ENCODE data around the gene BYSL. TPM values are rescaled to one million over a fixed set of nuclear protein-coding genes. Genes with fewer than 3 reads are reported as not detected.

The BYSL gene
- polyA plus RNA-seq, 1 experiment = 28.5 TPM

DNA sequence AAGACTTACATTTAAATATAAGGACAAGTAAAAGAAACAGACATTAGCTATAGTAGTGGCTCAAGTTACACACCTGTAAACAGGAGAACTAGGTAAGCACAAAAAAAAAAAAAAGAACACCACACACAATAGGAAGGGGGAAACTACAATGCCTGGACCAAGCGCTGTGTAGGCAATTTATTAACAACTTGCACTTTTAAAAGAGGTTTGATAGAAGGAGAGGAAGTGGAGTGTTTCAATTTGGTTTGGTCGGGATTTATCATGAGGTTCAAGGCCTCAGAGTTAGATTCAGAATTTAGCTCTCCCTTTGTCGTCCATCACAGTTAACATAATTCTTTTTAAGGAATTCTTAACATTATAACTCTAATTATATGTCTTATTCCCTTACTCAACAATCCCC, 25.0 kb upstream of the BYSL start:
- H3K27me3 ChIP-seq (ENCODE audit: control insufficient read depth, insufficient read depth, low read length) = no peaks in the 10 kb centered on the region
- CTCF ChIA-PET = interaction anchor here (1.7 kb wide), 1 partner anchor 49 kb away, joined by 3 read pairs; no protein-coding TSS in a partner anchor

DNA sequence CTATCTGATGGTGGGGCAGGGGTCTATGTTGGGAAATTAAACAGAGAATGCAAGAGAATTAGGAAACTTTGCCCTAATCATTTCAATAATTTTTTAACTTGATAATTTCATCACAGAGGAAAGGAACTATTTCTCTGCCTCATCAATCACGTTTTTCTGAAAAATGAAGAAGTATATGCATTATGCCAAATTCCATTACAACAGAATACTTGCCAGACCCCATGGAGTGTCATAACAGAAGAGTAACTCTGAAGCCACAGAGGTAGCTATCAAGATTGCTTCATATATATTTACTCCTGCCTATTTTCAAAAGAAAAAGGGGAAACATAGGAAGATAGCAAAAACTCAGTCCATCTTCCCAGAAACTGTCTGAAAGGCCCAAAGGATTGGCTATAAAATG, 20.4 kb upstream of the BYSL start:
- CTCF ChIA-PET = interaction anchor here (1.4 kb wide), 1 partner anchor 20 kb away, joined by 5 read pairs; the partner anchor contains the start of genes BYSL and MED20
- TF ChIP-seq, protein P1, sequence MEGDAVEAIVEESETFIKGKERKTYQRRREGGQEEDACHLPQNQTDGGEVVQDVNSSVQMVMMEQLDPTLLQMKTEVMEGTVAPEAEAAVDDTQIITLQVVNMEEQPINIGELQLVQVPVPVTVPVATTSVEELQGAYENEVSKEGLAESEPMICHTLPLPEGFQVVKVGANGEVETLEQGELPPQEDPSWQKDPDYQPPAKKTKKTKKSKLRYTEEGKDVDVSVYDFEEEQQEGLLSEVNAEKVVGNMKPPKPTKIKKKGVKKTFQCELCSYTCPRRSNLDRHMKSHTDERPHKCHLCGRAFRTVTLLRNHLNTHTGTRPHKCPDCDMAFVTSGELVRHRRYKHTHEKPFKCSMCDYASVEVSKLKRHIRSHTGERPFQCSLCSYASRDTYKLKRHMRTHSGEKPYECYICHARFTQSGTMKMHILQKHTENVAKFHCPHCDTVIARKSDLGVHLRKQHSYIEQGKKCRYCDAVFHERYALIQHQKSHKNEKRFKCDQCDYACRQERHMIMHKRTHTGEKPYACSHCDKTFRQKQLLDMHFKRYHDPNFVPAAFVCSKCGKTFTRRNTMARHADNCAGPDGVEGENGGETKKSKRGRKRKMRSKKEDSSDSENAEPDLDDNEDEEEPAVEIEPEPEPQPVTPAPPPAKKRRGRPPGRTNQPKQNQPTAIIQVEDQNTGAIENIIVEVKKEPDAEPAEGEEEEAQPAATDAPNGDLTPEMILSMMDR (IDR thresholded peaks at IDR 0.05; ENCODE audit: insufficient read depth, low read depth, low read length) = no peak
- H3K27me3 ChIP-seq (ENCODE audit: control insufficient read depth, insufficient read depth, low read length) = no peaks in the 10 kb centered on the region

More for the DNA sequence above, 25.0 kb upstream of the BYSL start:
- DNase-seq (ENCODE audit: low read depth) = no peak
- TF ChIP-seq, protein P1 (IDR thresholded peaks at IDR 0.05; ENCODE audit: insufficient read depth, low read depth, low read length) = no peak
- H3K4me3 ChIP-seq (ENCODE audit: low read depth, low read length) = peak overlapping the region; percentile 65
- peaks cover 2% of the 10 kb centered on the region; the same call in 1 of the 2 replicates for H3K36me3 ChIP-seq (ENCODE audit: control insufficient read depth, insufficient read depth, low read length)
- POLR2A ChIA-PET = no interaction called here

DNA sequence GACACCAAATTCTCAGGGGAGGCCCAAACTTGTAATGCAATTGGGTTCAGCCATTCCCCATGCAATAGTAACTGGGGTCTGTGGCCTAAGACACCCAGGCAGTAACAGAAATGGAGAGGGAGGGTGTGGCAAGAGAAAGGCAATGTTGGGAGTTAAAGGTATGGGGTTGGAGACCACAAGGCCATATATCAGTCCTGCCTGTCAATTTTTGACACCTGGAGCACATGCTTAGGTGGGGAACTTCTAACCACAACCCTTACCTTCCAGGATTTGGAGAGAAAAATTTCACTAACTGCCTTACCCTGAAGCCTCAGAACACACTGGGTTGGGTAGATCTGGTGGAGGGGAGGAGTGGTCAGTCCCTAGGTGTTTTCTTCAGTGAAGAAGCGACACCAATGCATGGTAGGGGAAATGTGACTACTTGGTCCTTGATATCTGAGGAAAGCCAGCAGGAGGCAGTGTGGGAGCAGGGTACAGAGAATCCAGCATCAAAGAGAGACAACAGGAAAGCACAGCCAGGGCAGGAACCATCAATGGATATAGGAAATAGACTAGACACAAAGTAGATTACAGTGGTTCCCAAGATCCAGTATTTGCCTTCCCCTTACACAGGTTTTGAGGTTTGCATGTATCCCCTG, 19.3 kb upstream of the BYSL start:
- TF ChIP-seq, protein P1 (IDR thresholded peaks at IDR 0.05; ENCODE audit: insufficient read depth, low read depth, low read length) = 0 out of 2 replicates have a peak, but pooled peaks have one; percentile 18
- CTCF ChIA-PET = interaction anchor here (0.9 to 1.0 kb wide), 2 partner anchors 29 to 143 kb away, joined by 3 to 4 read pairs; no protein-coding TSS in a partner anchor
- no peak for DNase-seq (ENCODE audit: low read depth)
- peaks cover 8% of the 10 kb centered on the region for H3K36me3 ChIP-seq (ENCODE audit: control insufficient read depth, insufficient read depth, low read length)
- H3K27me3 ChIP-seq (ENCODE audit: control insufficient read depth, insufficient read depth, low read length) = no peaks in the 10 kb centered on the region
- POLR2A ChIA-PET = no interaction called here
- no peak overlapping the region for H3K4me3 ChIP-seq (ENCODE audit: low read depth, low read length)

More for the DNA sequence above, 20.4 kb upstream of the BYSL start:
- Histone ChIP-seq H3K4me3 (ENCODE audit: low read depth, low read length) (no peak overlapping the region), H3K36me3 (ENCODE audit: control insufficient read depth, insufficient read depth, low read length) (peaks cover 3% of the 10 kb centered on the region; the same call in 1 of the 2 replicates)
- DNase-seq (ENCODE audit: low read depth) = no peak
- POLR2A ChIA-PET = no interaction called here

DNA sequence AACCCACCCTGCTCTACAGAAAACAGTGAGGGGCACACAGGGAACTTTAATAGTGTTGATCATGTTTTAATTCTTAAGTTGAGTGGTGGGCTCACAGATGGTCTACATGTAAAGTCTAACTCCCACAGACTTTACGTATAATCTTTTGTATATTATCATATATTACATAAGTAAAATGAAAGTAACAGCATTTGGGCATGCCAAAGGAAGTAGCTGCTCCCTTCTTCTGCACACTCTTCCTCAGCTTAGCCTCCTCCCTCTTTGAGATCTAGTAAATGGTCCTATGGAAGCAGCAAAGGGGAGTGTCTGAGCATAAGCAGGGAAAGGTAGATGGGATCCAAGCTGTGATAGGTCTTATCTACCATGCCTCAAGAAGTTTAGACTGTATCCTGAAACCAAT, 11.6 kb upstream of the BYSL start:
- no peak for DNase-seq (ENCODE audit: low read depth)
- Histone ChIP-seq H3K4me3 (ENCODE audit: low read depth, low read length) (no peak overlapping the region), H3K36me3 (ENCODE audit: control insufficient read depth, insufficient read depth, low read length) (peaks cover 16% of the 10 kb centered on the region), H3K27me3 (ENCODE audit: control insufficient read depth, insufficient read depth, low read length) (no peaks in the 10 kb centered on the region)
- ChIA-PET POLR2A (interaction anchor here (0.5 kb wide), 1 partner anchor 17 kb away, joined by 3 read pairs; no protein-coding TSS in a partner anchor), CTCF (interaction anchor here (1.1 kb wide), 1 partner anchor 11 kb away, joined by 4 read pairs; the partner anchor contains the start of genes BYSL and MED20)
- TF ChIP-seq, protein P1 (IDR thresholded peaks at IDR 0.05; ENCODE audit: insufficient read depth, low read depth, low read length) = no peak

DNA sequence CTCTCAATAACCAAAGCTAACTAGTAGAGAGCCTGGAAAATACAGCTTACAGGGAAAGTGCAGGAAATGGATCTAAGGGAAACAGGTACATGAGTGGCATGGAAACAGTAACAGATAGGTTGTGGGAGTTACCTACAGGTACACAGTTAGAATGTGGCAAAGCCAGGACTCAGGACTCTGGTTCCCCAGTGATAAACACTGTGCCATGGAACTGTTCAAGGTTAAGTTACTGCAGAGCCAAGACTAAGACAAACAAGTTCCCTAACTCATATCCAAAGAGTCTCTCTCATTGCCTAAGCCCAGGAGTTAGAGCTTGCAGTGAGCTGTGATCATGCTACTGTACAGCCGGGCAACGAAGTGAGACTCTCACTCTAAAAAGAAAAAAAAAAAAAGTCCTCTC, 7.0 kb upstream of the BYSL start:
- Histone ChIP-seq H3K27me3 (ENCODE audit: control insufficient read depth, insufficient read depth, low read length) (no peaks in the 10 kb centered on the region), H3K36me3 (ENCODE audit: control insufficient read depth, insufficient read depth, low read length) (peaks cover 9% of the 10 kb centered on the region), H3K4me3 (ENCODE audit: low read depth, low read length) (no peak overlapping the region)
- ChIA-PET CTCF (interaction anchor here (0.8 to 1.1 kb wide), 2 partner anchors 16 to 129 kb away, joined by 3 read pairs; no protein-coding TSS in a partner anchor), POLR2A (no interaction called here)
- DNase-seq (ENCODE audit: low read depth) = no peak
- TF ChIP-seq, protein P1 (IDR thresholded peaks at IDR 0.05; ENCODE audit: insufficient read depth, low read depth, low read length) = no peak
